Testis (tissue), 3 donors: Measurements from ENCODE around the gene PRG2. TPM values are rescaled to one million over a fixed set of nuclear protein-coding genes. Genes with fewer than 3 reads are reported as not detected.
A peak's percentile ranks its signal among the peaks of the same experiment; 100 is the strongest.

Experiments
- DNase-seq: peaks from one replicate; pipeline ENCODE4 v3.0.0-alpha.2; 2019
- H3K27ac ChIP-seq, 2 donors: fragments of 200-600 bp; sonication (generic); one replicate each; pipeline ENCODE4 v1.5.1; 2019
- H3K27me3 ChIP-seq: fragments of 200-600 bp; sonication (generic); one replicate; pipeline ENCODE4 v1.5.1; 2019
- H3K36me3 ChIP-seq: fragments of 200-600 bp; sonication (generic); one replicate; pipeline ENCODE4 v1.5.1; 2017; ENCODE audit warnings: low read depth; ENCODE audit errors: missing control alignments
- H3K4me1 ChIP-seq: fragments of 200-600 bp; sonication (generic); one replicate; pipeline ENCODE4 v1.5.1; 2019
- H3K4me3 ChIP-seq, 2 donors: fragments of 200-600 bp; sonication (generic); one replicate each; pipeline ENCODE4 v1.5.1; 2017 to 2019
- H3K9me3 ChIP-seq: fragments of 200-600 bp; sonication (generic); one replicate; pipeline ENCODE4 v1.5.1; 2017
- POLR2A ChIP-seq: fragments of 450-650 bp; IDR thresholded peaks from one replicate; pipeline ENCODE4 v1.6.1; 2017; ENCODE audit warnings: antibody characterized with exemption, mild to moderate bottlenecking, moderate library complexity
- WGBS, 2 donors: methylation state at CpG; one replicate each; pipeline ENCODE4 v1.1.5; 2018; 5-methylcytosine and 5-hydroxymethylcytosine counted together
- intact Hi-C: fragments of 100-400 bp; cut with DNase I; formaldehyde crosslinking; loops from one replicate; pipeline ENCODE4 v1.15.1; 2023; ENCODE audit warnings: low total_unique reads
- polyA plus RNA-seq: library from polyadenylated mRNA; stranded (reverse); fragments of 350-450 nt; fragmentation: Illumina TruSeq; extraction: RNeasy Lipid Tissue Mini Kit (QIAGEN cat#74804); gene quantifications from one replicate; pipeline ENCODE4 v1.2.3, GENCODE V29; 2014; ENCODE audit warnings: low read depth, low replicate concordance; ENCODE audit not compliant: insufficient read depth
- total RNA-seq, 2 donors: library from RNA; depleted of rRNA; stranded (reverse); fragments of >200 nt; gene quantifications; one replicate each; pipeline ENCODE4 v1.2.3, GENCODE V29; 2016
- TF ChIP-seq, protein P1 (sequence below), 3 experiments: fragments of 450-650 bp in 2 of 3; fragments of 200-600 bp in 1 of 3; sonication (generic) in 1 of 3; IDR thresholded peaks; one replicate each; pipeline ENCODE4 v1.5.1; 2016 to 2019; ENCODE audit warnings: antibody characterized with exemption in 3 of 3, mild to moderate bottlenecking in 2 of 3, moderate library complexity in 1 of 3

PRG2 gene
- total and polyA plus RNA-seq, 3 donors from 2014 or later: not detected

DNA sequence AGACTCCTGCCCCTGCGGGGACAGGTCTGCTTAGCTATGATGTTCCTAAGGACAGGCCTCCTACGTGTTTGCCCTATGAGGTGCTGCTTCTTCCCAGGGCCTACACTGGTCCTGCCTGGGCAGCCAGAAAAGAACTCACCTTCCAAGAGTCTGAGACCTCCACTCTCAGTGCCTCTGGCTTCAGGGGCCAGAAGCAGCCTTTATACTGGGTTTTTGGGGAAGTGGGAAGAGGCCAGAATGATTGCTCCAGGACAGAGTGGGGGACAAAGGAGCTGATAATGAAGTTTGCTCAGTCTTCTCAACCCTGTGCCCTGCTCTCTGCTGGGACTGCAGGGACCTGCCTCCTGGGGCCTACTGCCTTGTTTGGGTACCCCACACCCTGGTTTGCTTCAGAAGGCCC lies 9.5 kb downstream of the PRG2 start, which contains the start of gene PRG3:
PRG3 (minus strand) TSS at position 176 of the 400 bp plus-strand sequence. CDS start 442 bp downstream, outside the sequence.
- H3K4me3 ChIP-seq: no peak within 1 kb of the TSS
- H3K9me3 ChIP-seq: no peaks in the 10 kb centered on the region
- no peak within 1 kb of the TSS for H3K27ac ChIP-seq
- TF ChIP-seq POLR2A: no peak
- TF ChIP-seq, protein P1, sequence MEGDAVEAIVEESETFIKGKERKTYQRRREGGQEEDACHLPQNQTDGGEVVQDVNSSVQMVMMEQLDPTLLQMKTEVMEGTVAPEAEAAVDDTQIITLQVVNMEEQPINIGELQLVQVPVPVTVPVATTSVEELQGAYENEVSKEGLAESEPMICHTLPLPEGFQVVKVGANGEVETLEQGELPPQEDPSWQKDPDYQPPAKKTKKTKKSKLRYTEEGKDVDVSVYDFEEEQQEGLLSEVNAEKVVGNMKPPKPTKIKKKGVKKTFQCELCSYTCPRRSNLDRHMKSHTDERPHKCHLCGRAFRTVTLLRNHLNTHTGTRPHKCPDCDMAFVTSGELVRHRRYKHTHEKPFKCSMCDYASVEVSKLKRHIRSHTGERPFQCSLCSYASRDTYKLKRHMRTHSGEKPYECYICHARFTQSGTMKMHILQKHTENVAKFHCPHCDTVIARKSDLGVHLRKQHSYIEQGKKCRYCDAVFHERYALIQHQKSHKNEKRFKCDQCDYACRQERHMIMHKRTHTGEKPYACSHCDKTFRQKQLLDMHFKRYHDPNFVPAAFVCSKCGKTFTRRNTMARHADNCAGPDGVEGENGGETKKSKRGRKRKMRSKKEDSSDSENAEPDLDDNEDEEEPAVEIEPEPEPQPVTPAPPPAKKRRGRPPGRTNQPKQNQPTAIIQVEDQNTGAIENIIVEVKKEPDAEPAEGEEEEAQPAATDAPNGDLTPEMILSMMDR (IDR thresholded peaks at IDR 0.05): no peak
- H3K36me3 ChIP-seq: no peaks in the 10 kb centered on the region
- DNase-seq: no peak
- no peaks in the 10 kb centered on the region for H3K27me3 ChIP-seq
- no peaks in the 10 kb centered on the region for H3K4me1 ChIP-seq
- intact Hi-C loops: no loop called here
- 81 to 83% methylated on average over 2 of the region's 2 CpGs for WGBS, 2 donors

DNA sequence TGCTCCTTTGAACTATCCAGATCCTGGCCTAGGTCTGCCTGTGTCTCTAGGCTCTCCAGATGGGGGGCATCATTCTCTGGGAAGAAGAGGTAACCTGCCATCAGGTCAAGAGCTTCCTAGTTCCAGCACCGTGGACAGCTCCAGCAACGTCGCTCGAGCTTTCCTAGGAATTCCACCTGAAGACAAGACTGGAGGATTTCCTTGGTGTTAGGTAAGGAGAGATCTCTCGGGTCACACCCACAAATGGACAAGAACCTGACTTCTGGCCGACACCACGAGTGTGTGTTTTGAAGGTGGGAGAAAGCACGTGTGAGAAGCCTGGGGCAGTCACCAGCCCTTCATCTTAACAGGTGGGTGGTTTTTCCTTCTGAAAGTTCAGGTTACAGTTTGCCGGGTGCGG lies 10.7 kb downstream of the PRG2 start:
- H3K27me3 ChIP-seq: no peaks in the 10 kb centered on the region
- intact Hi-C loops: no loop called here
- no peaks in the 10 kb centered on the region for H3K36me3 ChIP-seq
- no peak overlapping the region for H3K27ac ChIP-seq
- no peaks in the 10 kb centered on the region for H3K9me3 ChIP-seq
- no peak overlapping the region for H3K4me3 ChIP-seq
- peak; percentile 30 for DNase-seq
- H3K4me1 ChIP-seq: no peaks in the 10 kb centered on the region
- no peak for TF ChIP-seq POLR2A
- TF ChIP-seq, protein P1 (IDR thresholded peaks at IDR 0.05): no peak
- 24 to 30% methylated on average over 7 to 9 of the region's 10 CpGs for WGBS, 2 donors

DNA sequence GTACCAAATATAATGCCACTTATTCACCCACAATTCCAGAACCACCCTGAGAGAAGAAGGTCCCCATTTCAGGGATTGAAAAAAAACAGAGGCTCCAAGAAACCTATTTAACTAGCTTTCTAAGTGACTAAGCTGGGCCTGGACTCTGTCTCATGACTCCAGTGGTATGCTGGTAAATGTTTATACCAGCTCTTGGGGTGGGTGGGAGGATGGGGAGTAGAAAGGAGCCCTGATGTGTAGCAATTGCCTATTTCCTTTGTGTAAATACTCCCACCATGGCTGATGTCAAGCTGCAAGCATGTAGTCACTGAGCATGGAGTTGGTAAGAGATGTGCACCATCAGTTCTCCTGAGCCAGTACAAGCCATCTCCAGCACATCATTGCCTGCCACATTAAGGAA lies 12.3 kb downstream of the PRG2 start:
- H3K36me3 ChIP-seq: no peaks in the 10 kb centered on the region
- no peak overlapping the region for H3K27ac ChIP-seq
- H3K9me3 ChIP-seq: no peaks in the 10 kb centered on the region
- no peak for DNase-seq
- TF ChIP-seq, protein P1 (IDR thresholded peaks at IDR 0.05): no peak
- no peak for TF ChIP-seq POLR2A
- H3K4me3 ChIP-seq: no peak overlapping the region
- H3K4me1 ChIP-seq: no peaks in the 10 kb centered on the region
- H3K27me3 ChIP-seq: no peaks in the 10 kb centered on the region
- intact Hi-C loops: no loop called here

DNA sequence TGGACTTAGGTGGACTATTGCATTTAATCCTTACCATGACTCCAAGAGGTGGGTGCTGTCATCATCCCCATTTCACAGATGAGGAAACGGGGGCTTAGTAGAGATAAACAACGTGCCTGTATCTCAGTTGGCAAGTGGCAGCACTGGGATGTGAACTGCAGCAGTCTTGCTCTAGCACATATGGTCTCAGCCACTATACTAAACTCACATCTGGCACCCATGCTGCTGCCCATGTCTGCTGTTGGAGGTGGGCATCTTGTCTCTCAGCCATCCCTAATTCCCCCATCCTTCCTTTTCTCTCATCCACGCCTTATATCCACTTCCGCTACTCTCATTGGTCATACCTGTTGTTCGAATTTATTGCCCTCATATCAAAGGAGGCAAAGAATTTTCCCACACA lies 13.3 kb downstream of the PRG2 start:
- Histone ChIP-seq H3K4me1 (no peaks in the 10 kb centered on the region), H3K27me3 (no peaks in the 10 kb centered on the region), H3K9me3 (no peaks in the 10 kb centered on the region), H3K36me3 (no peaks in the 10 kb centered on the region), H3K4me3 (no peak overlapping the region), H3K27ac (no peak overlapping the region)
- WGBS, 2 donors: 58 to 61% methylated on average over 5 of the region's 5 CpGs
- DNase-seq: no peak
- TF ChIP-seq, protein P1 (IDR thresholded peaks at IDR 0.05): no peak
- no peak for TF ChIP-seq POLR2A
- intact Hi-C loops: no loop called here
